Neural cell (in vitro differentiated cells): ENCODE measurements around the gene FZR1.

ENCODE experiments used
- CTCF ChIP-seq: fragments of 450-650 bp; IDR thresholded peaks from 2 replicates; pipeline ENCODE4 v1.5.1; 2014; ENCODE audit warnings: antibody characterized with exemption, mild to moderate bottlenecking, moderate library complexity; ENCODE audit not compliant: poor library complexity, severe bottlenecking
- EP300 ChIP-seq: fragments of 450-650 bp; conservative IDR thresholded peaks from 2 replicates; pipeline ENCODE4 v1.6.1; 2014; ENCODE audit warnings: antibody characterized with exemption, mild to moderate bottlenecking, moderate library complexity; ENCODE audit not compliant: poor library complexity, severe bottlenecking
- EZH2 ChIP-seq: fragments of 200-600, 300-800 bp; shearing (Covaris generic), sonication (generic); IDR thresholded peaks from 2 replicates; pipeline ENCODE4 v1.6.1; 2014; ENCODE audit warnings: antibody characterized with exemption, low read length, borderline replicate concordance, mild to moderate bottlenecking; ENCODE audit not compliant: insufficient read depth, poor library complexity, severe bottlenecking
- RAD21 ChIP-seq: fragments of 450-650 bp; conservative IDR thresholded peaks from 2 replicates; pipeline ENCODE4 v1.6.1; 2014; ENCODE audit warnings: antibody characterized with exemption, mild to moderate bottlenecking, moderate library complexity
- SMC3 ChIP-seq: fragments of 450-650 bp; conservative IDR thresholded peaks from 2 replicates; pipeline ENCODE4 v1.6.1; 2014; ENCODE audit warnings: antibody characterized with exemption, mild to moderate bottlenecking, moderate library complexity; ENCODE audit not compliant: poor library complexity
- TAF1 ChIP-seq: IDR thresholded peaks from 2 replicates; pipeline ENCODE4 v1.6.1; 2012; ENCODE audit warnings: low read depth

- TF ChIP-seq CTCF (peak; percentile 74), TAF1 (no peak), EP300 (no peak), RAD21 (peak; percentile 45), EZH2 (no peak), SMC3 (peak; percentile 68)
Measured at GRCh38 chr19:3544742-3545668, 38.9 kb downstream of the FZR1 start.
